GM21786 (cell line): ENCODE measurements around the gene PSMA5.
A peak's percentile ranks its signal among the peaks of the same experiment; 100 is the strongest.
"Not testable (repeated sequence)": the region's sequence is repeated elsewhere in the genome, so short reads cannot be mapped to it uniquely, and the experiment has no call there.

ENCODE experiments used
- ATAC-seq: cut with Tn5 transposase; IDR thresholded peaks from one replicate; pipeline ENCODE4 v1.9.1; 2021; ENCODE audit not compliant: unreplicated experiment

The PSMA5 gene

DNA sequence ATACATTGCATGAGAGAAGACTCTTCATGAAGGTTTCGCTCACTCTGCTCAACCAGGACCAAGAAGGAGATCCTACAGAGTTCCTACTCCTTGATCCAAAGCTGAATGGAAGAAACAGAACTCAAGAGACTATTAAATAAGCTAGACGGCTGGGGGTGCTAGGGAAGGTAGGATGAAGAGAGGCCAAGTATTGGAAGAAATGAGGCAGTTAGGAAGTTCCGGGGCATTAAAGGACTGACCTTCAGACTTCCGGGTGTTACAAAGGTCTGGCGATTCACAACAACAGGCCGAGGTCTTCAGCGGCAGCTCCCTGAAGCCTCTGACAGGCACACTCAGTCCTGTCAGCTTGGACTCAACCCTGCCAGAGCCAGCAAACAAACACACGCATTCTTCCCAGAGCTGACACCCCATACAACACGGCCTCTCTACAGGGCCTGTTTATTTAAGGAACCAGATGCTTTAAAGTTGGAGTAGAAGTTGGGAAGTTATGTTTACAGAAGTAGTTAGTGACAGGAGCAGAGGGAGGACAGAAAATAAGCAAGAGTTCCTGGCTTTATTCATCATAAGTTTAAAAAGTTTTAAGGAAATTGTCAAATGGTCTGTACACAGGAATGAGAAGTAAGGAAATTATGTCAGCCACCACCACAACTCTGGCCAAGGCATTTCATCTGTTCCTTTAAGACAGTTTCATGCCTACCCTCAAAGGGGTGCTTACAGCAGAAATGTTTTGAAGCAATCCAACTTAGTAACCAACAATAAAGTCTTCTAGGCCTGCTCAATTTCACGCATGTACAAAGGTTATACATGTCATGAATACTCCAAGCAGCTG lies 33.2 kb downstream of the PSMA5 start:
- no peak for ATAC-seq

DNA sequence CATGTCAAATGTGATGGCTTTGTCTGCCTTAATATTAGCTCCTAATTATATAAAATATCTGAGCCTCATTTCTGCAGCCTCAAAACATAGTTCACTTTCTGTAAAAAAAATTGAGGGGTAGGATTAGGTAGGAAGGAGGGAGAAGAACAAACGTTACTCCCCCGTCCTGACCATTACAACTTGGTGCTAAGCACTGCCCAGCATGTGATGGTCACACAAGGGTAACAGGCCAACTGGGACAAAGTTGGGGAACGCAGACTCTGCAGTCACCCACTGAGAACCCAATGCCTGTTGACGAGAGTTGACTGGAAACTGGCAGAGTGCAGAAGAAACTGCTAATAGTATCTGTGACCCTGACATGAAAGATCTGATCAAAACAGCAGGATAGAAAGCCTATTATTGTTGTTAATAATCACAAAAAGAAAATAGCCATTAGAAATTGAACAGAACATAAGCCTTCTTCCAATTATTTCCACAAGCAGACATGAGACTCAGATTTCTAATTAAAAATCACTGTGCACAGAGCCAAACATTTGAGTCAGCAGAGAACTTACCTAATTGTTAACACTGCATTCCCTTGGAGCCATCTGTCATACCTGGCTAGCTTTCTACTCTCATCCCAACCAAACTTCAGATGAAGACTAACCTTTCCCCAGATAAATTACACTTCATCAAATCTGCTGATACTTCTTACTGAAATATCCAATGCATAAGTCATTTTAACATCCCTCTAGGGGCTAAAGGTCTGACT lies 34.0 kb downstream of the PSMA5 start:
- no peak for ATAC-seq

DNA sequence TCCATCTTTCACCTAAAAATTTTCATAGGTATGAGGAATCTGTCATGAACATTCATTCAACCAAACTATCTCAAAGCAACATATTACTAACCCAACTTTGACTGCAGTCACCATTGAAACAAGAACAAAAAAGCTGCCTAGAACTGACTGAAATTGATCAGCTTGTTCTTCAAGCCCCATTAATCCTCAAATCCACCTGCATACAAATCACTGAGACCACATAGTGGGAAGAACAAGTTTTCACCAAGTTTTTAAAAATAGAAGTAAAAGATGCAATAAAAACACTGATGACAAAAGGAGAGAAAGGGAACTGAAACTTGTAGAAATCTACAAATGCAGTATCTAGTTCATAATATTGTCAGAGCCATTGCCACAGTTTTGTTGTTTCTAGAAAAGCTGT lies 34.6 kb downstream of the PSMA5 start:
- ATAC-seq, result peak; percentile 66

DNA sequence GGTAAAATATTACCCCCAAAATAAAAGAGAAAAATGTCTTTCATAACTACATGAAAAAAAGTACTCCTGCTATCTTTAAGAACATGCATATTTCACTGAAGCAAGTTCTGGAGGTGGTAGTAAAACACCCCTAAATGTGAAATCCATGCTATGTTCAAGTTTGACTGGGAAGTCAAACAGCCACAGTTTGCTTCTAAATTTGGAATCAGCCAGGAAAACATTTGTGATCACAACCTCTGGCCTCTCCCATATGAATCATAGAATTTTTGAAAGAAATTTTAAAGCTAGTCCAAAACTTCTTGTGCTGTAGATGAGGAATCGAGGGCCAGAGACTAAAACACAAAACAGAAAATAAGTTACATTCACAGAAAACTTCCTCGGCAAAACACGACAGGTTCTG lies 35.1 kb downstream of the PSMA5 start:
- ATAC-seq, result no peak

DNA sequence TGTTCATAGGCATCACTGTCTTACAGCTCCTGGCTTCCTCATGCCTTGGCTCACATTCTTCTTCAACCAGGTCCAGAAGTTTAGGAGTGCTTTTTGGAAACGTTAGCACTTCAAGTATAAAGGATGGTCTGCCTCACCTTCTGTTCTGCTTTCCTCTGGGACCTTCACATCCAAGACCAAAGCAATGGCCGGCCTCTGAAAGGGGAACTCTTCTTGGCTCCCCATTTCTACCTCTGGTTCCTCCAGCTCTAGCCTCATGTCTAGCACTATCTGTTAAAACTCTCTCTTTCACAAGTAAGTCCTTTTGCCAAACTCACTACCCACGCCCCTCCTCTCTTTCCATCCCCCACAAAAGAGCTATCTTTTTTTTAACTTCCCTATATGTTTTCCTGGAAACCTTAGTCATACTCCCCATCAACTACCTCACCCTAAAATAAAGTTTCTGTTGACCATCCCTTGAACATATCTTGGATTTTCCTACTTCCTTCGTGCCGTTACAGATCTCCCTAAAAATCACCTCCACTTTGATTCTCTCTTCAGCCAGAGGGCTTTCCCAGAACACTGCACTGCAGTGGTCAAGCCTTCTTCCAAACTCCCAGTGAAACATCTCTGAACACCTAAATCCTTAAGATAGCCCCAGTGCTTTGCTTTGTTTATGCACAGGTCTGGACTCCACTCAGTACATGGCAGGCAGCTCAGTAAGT lies 36.5 kb downstream of the PSMA5 start:
- ATAC-seq, result no peak

DNA sequence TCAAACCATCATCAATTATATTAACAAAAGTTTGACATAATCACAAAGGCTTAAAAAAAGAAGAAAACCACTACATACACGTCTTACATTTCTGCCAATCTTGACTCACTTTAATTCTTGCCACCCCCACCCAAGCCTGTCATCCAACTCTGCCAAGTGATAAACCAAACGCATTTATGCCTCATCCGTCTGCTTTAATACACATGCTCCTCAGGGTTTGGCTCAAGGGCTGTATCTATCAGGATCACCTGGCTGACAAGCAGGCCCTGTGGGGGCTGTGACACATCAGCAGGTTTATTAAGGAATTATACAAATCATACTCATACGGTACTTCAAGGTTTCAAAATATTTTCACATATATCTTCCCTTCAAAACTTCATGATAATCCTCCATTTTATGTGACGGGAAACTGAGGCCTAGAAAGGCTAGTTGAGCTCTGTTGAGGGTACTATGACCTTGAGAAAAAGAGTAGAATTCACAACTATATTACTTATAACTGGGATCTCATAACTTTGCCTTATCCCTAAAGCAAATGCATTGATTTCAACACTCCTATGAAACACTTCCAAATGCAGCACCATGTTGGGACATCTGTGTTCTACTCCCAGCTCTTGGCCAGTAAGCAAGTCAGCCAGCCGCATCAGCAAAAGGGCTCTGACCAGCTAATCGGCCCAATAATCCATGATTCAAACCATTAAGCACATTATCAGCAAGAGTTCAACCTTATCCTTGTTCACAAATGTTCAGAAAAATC lies 37.2 kb downstream of the PSMA5 start:
- no peak for ATAC-seq

DNA sequence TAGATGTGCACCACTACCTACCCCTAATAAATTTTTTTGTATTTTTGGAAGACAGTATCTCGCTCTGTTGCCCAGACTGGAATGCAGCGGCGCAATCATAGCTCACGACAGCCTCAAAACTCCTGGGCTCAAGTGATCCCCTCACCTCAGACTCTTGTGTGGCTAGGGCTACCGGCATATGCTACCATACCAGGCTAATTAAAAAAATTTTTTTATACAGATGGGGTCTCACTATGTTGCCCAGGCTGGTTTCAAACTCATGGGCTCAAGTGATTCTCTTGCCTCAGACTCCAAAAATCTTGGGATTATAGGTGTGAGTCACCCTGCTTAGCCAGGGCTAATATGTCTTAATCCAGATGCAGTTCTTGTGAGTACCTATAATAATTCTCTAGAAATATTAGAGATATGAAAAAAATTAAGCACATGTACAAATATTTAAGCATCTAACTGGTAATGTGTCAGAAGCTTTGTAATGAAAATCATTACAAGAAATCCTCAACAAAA lies 38.0 kb downstream of the PSMA5 start:
- no peak for ATAC-seq

DNA sequence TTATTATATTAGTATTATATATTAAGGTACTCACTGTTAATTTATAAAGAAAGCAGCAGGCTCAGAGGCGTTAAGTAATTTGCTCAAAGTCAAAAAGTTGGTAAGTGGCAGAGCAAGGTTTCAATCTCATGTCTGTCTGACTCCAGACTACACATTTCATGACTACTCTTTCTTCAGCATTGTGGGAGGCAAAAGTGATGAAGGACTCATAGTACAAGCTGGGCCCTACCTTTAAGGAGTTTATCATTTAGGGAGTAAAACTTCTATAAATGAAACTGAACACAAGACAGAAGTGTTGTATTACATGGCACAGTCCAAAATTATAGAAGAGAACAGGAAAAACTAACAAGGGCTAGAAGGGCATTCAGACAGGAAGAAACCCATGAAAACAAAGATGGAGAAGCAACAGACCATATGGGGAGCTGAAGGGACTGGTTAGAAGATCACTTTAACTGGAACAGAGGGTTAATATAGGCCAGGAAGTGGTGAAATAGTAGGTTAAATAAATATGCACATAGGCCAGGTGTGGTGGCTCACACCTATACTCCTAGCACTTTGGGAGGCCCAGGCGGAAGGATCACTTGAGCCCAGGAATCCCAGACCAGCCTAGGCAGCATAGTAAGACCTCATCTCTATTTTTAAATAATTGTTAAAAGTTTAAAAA lies 40.1 kb downstream of the PSMA5 start:
- ATAC-seq, result no peak

DNA sequence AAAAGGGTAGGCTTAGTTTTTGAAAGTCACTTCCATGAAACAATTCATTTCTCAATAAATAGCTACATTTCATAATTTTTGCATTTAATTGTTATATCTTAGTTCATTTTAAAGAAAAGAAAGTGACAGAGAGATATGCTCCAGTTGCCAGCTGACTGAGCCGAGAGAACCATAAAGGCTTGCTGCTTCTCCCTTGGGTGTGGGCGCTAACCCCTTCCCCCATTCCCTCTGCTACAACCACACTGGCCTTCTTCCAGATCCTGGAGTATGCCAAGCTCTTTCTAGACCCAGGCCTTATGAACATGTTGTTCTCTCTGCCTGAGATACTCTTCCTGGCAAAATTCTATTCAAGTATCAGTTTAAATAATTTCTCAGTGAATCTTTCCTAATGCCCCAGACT lies 40.8 kb downstream of the PSMA5 start:
- ATAC-seq, result no peak

DNA sequence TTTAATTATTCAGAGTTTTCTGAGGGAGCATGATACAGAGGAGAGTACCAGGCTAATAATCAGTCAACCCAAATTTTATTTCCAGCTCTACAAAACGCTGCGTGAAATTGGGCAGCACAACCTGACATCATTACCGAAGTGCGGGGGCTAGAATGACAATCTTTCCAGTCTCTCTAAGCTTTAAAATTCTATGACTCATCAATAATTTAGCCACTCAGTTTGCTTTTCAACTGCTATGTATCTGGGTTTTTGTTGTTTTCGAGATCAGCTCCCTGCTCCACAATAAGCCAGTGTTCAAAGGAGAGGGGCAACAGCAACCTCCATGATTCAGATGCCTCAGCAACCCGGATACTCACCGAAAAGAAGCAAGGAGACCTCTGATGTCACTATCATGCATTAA lies 42.4 kb downstream of the PSMA5 start:
- no peak for ATAC-seq

DNA sequence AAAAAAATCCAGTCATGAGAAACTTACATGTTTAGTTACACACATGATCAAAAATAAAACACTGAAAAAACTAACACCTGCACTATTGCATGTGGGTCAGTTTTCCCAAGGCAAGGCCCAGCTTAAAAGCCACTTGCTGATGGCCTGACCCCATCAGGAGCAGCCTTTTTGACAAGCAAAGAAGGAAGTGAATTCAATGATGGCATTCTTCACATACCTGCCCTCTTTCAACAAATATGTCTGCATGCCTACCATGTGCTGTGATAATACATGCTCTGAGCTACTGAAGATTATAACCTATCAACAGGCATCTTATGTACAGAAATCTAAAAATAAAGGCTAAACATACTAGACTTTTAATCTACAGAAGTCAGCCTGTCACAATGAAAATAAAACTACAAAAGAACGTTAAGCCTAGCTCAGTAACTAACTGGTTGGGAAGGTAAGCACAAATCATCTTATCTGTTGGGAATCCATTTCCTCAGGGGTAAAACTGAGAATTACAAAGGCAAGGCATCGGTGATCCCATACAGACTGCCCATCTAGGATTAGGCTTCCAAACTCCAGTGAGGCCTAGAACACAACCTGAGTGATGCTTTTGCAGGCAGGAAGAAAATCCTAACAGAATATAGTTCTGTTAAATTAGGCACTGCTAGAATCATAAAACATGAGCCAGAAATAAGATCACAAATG lies 43.0 kb downstream of the PSMA5 start:
- ATAC-seq, result no peak

DNA sequence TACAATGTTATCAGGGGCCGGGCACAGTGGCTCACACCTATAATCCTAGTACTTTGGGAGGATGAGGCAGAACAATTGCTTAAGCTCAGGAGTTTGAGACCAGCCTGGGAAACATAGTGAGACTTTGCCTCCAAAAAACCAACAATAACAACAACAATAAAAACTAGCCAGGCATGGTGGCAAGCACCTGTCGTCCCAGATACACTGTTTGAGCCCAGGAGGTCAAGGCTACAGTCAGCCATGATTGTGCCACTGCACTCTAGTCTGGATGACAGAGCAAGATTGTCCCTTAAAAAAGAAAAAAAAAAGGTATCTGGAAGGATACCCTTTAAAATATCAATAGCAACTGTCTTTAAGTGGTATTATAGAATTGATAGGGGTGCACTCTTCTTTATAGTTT lies 44.7 kb downstream of the PSMA5 start:
- ATAC-seq, result no peak

DNA sequence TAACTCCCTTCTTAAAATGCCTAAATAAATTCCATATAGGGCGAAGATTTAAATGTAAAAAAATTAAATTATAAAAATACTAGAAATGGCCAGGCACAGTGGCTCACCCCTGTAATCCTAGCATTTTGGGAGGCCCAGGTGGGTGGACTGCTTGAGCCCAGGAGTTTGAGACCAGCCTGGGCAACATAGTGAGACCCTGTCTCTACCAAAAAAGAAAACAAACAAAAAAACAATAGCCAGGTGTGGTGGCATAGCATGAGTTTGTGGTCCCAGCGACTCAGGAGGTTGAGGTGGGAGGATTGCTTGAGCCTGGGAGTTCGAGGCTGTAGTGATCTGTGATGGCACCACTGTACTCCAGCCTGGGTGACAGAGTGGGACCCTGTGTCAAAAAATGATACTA lies 46.3 kb downstream of the PSMA5 start:
- ATAC-seq, result no peak

DNA sequence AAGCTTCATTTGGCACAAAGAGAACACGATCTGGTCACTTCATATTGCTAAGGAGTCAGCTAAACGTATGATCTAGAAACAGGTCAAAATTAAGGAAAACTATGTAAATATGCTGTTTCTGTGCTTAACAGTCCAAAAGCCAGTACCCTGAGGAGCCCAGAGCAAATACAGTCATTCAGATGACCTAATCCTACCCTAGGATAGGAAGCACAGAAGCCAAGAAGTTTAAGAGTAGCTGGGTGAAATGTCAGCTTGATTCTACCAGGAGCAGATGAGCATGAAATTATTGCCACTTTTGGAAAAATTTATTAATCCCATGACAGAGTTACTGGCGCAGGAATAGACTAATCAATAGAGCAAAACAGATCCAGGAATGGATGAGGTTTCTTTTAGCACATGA lies 46.8 kb downstream of the PSMA5 start:
- no peak for ATAC-seq

DNA sequence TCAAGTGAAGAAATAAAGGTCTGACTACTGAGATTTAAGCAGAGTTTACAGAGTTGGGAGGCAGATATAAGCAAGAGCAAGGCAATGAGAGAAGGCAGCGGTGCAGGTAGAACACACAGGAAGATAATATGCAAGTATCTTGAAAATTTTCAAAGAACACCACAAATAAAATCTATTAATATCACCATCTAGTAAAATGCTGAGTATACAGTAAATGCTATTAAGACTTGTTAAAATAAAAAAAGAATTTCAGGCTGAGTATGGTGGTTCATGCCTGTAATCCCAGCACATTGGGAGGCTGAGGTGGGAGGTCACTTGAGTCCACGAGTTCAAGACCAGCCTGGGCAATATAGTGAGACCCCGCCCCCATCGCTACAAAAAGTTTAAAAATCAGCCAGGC lies 48.5 kb downstream of the PSMA5 start:
- no peak for ATAC-seq

DNA sequence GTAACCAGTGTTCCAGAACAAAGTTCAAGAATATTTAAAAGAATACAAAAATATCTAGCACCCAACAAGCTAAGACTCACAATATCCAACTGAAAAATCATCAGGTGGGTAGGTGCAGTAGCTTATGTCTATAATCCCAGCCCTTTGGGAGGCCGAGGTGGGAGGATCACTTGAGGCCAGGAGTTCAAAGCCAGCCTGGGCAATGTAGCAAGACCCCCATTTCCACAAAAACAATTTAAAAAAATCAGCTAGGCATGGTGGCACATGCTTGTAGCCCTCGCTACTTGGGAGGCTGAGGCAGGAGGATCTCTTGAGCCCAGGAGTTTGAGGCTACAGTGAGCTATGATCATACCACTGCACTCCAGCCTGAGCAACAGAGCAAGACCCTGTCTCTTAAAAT lies 52.6 kb downstream of the PSMA5 start:
- ATAC-seq, result not testable (repeated sequence)

DNA sequence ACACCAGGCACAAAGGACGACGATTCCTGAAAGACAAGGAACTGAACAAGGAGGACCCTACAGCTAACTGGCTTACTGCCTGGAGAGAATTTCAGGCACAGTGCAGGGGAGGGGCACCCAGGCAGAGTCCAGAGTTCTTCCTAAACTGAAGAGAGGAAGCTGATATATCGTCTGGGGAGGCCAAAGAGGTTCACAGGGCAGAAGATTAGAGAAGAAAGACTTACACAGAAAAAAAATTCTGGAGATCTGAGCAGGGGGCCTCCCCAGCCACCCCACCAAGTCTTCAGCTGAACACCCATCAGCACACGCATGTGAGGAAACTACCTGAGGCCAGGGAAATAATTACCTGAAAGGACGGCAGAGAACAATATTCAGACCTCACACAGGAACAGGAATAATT lies 53.1 kb downstream of the PSMA5 start:
- no peak for ATAC-seq

DNA sequence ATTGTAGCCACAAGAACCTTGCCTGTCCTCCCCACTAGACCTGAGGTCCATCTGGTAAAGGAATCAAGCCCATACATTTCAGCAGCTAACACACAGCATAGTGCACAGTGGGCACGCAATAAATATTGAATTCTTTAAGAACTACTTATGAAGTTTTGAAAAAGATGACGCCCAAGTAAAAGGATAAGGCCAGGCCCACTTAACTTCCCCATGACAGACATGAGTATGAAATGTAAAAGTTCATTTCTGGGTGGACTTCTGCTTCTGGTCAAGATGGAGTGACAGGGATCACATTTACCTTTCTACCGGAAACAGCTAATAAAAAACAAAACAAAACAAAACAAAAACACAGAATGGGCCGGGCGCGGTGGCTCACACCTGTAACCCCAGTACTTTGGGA lies 54.0 kb downstream of the PSMA5 start:
- no peak for ATAC-seq

DNA sequence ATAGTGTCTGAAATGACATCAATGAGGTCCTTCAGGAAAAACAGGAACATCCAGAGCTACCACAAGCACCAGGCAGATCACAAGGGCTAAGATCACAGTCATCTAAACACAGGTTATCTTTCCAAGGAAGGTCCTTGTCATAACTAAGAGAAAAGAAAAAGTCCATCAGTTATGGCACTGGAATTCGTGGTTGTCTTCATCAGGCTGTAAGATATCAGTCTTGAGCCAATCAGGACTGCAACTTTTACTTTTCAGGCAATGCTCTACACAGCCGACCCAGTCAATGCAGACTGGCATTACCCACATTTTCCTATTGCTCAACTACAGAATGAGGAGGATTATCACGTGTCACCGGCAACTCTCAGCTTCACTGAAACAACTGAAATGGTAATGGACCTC lies 54.9 kb downstream of the PSMA5 start:
- ATAC-seq, result no peak
